Aorta (tissue), 5 donors: ENCODE measurements around the gene RTL3. TPM values are rescaled to one million over a fixed set of nuclear protein-coding genes. Genes with fewer than 3 reads are reported as not detected.
"Not testable (repeated sequence)": the region's sequence is repeated elsewhere in the genome, so short reads cannot be mapped to it uniquely, and the experiment has no call there.

ENCODE experiments used
- ATAC-seq: fragments of 200-7000 bp; cut with Tn5 transposase; one replicate; pipeline ENCODE4 v1.9.1; 2022; ENCODE audit warnings: moderate library complexity; ENCODE audit not compliant: low FRiP score
- DNase-seq, 2 donors: peaks; one replicate each; pipeline ENCODE4 v3.0.0-alpha.2; 2020
- H3K27ac ChIP-seq, 2 donors: one replicate each; pipeline ENCODE4 v1.5.1; 2013; ENCODE audit warnings: low read length in 2 of 2, mild to moderate bottlenecking in 2 of 2, moderate library complexity in 2 of 2, control low read depth in 1 of 2, inconsistent platforms in 1 of 2, low read depth in 1 of 2
- H3K27me3 ChIP-seq, 2 donors: one replicate each; pipeline ENCODE4 v1.6.1; 2013; ENCODE audit warnings: control low read depth in 1 of 2, low read length in 1 of 2, mild to moderate bottlenecking in 1 of 2, moderate library complexity in 1 of 2; ENCODE audit not compliant: insufficient read depth in 2 of 2, control insufficient read depth in 1 of 2
- H3K36me3 ChIP-seq, 2 donors: one replicate each; pipeline ENCODE4 v1.6.1; 2013; ENCODE audit warnings: control low read depth in 1 of 2, low read length in 1 of 2, mild to moderate bottlenecking in 1 of 2; ENCODE audit not compliant: insufficient read depth in 2 of 2, control insufficient read depth in 1 of 2
- H3K4me1 ChIP-seq, 2 donors: one replicate each; pipeline ENCODE4 v1.6.1; 2013; ENCODE audit warnings: low read length in 2 of 2, control low read depth in 1 of 2, mild to moderate bottlenecking in 1 of 2, moderate library complexity in 1 of 2; ENCODE audit not compliant: insufficient read depth in 2 of 2, control insufficient read depth in 1 of 2
- H3K4me3 ChIP-seq, 2 donors: one replicate each; pipeline ENCODE4 v1.5.1; 2013; ENCODE audit warnings: low read length in 2 of 2, control low read depth in 1 of 2, mild to moderate bottlenecking in 1 of 2
- H3K9me3 ChIP-seq: one replicate; pipeline ENCODE4 v1.6.1; 2013; ENCODE audit warnings: mild to moderate bottlenecking, low read length; ENCODE audit not compliant: control insufficient read depth
- WGBS, 2 donors: extraction: QIAGEN DNeasy Blood & Tissue Kit; methylation state at CpG; one replicate each; pipeline ENCODE4 v1.1.7; 2013; 5-methylcytosine and 5-hydroxymethylcytosine counted together
- intact Hi-C, 2 donors: fragments of 100-400 bp; cut with DNase I; formaldehyde crosslinking; loops; one replicate each; pipeline versions ENCODE4 v1.14.2 to v1.15.0; 2022
- polyA plus RNA-seq, 2 donors: library from polyadenylated mRNA; stranded (reverse); fragments of 200-250 nt; gene quantifications; one replicate each; pipeline ENCODE4 v1.2.3, GENCODE V29; 2013
- total RNA-seq, 2 donors: library from RNA; stranded (reverse); fragmentation: NEBNext Ultra II Directional; extraction: Animal tissue kit (Norgen Biotek cat#: 25700); gene quantifications; one replicate each; pipeline ENCODE4 v1.2.1, GENCODE V29; 2021
- donor health status: healthy with polysubstance abuse.
- donor health status: Bipolar disorder and iron deficiency.
- donor health status: DM: no; HTN: no; CAD: no.
- donor health status: DM: no; HTN: no; CAD: no.
- donor health status: DM: yes; HTN: yes; CAD: no.

Gene RTL3
- total and polyA plus RNA-seq, 4 donors: 0.38 to 6.9 (median 0.75) TPM

DNA sequence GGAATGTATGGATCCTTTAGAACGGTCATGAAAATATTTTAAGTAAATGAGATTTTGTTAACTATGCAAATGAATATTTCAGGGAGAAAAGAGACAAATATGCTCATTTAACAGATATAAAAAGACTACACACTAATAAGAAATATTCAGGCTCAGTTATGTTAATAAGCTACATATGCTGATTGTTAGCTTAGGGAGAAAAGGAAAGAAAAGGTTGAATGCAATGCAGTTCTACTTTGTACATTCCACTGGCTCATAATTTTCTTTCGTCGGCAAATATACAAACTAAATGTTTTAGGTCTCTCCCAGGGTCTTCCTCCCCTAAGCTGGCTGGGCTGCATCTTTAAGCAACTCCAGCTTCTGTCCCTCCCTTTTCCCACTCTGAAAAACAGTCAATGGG lies 2.7 kb upstream of the RTL3 start:
- no peak overlapping the region for H3K27ac ChIP-seq
- no peaks in the 10 kb centered on the region for H3K9me3 ChIP-seq
- WGBS, 2 donors: 78 to 81% methylated on average over 3 of the region's 3 CpGs
- intact Hi-C loops: no loop called here
- ATAC-seq (no peak), DNase-seq (no peak)
- H3K4me1 ChIP-seq: peaks cover 0 to 1% of the 10 kb centered on the region in 2 donors
- H3K36me3 ChIP-seq: no peaks in the 10 kb centered on the region
- H3K27me3 ChIP-seq: no peaks in the 10 kb centered on the region
- H3K4me3 ChIP-seq: no peak overlapping the region

DNA sequence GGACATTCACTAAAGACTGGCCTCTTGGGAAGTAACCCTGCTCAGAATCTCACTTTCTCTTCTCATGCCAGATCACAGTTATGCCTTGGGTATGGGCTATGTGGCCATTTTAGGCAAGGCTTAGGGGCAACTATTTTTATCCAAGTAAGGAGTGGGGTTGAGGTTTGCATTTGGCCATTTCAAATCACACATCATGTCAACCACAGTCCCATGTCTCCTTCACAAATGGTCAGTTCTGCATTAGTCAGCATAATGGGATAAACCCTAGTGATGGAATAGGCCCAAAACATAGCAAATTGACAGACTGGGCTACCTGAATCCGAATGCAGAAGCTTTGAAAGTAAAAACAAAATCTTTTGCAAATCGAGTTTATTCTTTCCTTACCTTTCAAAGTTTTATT lies 827 bp upstream of the RTL3 start:
- H3K4me3 ChIP-seq: no peak overlapping the region
- H3K9me3 ChIP-seq: no peaks in the 10 kb centered on the region
- no peak for DNase-seq
- intact Hi-C loops: no loop called here
- no peaks in the 10 kb centered on the region for H3K36me3 ChIP-seq
- WGBS, 2 donors: 51 to 76% methylated on average over 2 of the region's 2 CpGs
- ATAC-seq: no peak
- H3K4me1 ChIP-seq: peaks cover 0 to 1% of the 10 kb centered on the region in 2 donors
- H3K27ac ChIP-seq: peak overlapping the region in 1 of 2 donors; percentile 36
- no peaks in the 10 kb centered on the region for H3K27me3 ChIP-seq

DNA sequence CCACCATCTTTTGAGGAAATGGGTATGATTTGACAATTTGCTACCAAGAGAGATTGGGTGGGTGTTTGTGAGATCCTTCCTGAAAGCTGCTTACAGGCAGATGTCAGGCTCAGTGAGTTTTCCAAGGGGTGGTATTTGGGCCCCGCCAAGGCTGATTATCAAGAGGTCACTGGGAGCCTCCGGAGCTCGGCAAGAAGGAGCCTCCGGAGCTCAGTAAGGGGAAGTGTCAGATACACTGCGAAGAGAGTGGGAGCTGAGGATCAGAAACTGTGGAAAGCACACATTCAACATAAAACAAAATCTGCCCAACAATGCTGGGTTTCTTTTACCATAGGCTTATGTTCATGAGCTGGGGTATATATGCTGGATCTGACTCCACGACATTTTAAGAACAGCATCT lies 714 bp downstream of the RTL3 start:
- WGBS, 2 donors: 82 to 91% methylated on average over 6 of the region's 6 CpGs
- ATAC-seq (no peak), DNase-seq (no peak)
- Histone ChIP-seq H3K4me3 (no peak overlapping the region), H3K9me3 (no peaks in the 10 kb centered on the region), H3K36me3 (no peaks in the 10 kb centered on the region), H3K27me3 (no peaks in the 10 kb centered on the region), H3K27ac (no peak overlapping the region), H3K4me1 (peaks cover 0 to 1% of the 10 kb centered on the region in 2 donors)
- intact Hi-C loops: no loop called here

DNA sequence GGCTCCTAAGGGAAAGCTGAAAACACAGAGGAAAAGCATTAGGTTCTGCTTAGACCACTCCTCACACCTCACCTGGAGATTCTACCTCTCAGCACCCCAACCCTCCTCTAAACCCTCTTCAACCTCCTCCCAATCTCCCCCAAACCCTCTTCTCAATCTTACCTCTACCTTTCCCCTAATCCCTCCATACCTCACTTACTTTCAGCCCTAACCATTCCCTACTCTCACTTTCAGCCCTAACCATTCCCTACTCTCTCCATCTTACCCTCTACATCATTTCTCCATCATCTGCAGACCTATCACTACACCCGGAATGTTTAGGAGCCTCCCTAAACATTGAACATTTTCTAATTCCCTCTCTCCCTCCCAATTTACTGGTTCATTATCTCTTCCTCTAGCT lies 3.5 kb downstream of the RTL3 start:
- DNase-seq (no peak), ATAC-seq (no peak)
- Histone ChIP-seq H3K36me3 (no peaks in the 10 kb centered on the region), H3K27me3 (no peaks in the 10 kb centered on the region), H3K4me1 (peaks cover 0 to 1% of the 10 kb centered on the region in 2 donors), H3K27ac (no peak overlapping the region), H3K9me3 (no peaks in the 10 kb centered on the region), H3K4me3 (no peak overlapping the region)
- intact Hi-C loops: no loop called here
- 74 to 89% methylated on average over 1 of the region's 1 CpG for WGBS, 2 donors

DNA sequence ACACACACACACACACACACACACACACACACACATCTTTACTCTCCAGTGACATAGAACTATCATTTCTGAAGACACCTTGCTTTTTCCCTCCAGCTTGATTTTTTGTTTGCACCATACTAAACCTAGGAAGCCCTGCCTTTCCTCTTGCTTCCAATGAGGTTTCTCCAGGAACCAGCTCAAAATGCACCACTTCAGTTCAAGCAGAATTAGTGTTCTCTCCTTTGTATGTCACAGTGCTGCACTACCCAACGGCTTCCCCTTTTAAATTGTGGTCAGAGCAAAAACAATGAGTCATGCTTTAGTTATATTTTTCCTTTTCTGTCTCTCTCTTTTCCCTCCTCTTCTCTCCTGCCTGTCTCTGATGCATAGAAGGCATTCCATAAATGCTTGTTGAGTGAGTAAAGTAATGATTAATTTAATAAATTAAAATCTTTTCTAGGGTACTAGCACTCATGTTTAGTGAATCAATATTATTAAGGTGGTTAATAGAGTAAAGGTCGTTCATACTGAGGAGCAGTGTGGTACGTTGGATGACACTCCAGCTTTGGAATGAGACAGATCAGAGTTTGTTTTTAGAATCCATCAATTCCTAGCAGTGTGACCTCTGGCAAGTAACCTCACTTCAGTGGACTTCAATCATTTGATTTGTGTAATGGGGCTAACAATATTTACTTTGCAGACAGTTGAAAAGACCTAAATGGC lies 5.9 kb downstream of the RTL3 start:
- Histone ChIP-seq H3K4me1 (no peaks in the 10 kb centered on the region), H3K4me3 (no peak overlapping the region), H3K9me3 (no peaks in the 10 kb centered on the region), H3K36me3 (no peaks in the 10 kb centered on the region), H3K27ac (no peak overlapping the region), H3K27me3 (no peaks in the 10 kb centered on the region)
- ATAC-seq (no peak), DNase-seq (no peak)
- intact Hi-C loops: no loop called here
- WGBS, 2 donors: 4 to 13% methylated on average over 3 of the region's 3 CpGs

DNA sequence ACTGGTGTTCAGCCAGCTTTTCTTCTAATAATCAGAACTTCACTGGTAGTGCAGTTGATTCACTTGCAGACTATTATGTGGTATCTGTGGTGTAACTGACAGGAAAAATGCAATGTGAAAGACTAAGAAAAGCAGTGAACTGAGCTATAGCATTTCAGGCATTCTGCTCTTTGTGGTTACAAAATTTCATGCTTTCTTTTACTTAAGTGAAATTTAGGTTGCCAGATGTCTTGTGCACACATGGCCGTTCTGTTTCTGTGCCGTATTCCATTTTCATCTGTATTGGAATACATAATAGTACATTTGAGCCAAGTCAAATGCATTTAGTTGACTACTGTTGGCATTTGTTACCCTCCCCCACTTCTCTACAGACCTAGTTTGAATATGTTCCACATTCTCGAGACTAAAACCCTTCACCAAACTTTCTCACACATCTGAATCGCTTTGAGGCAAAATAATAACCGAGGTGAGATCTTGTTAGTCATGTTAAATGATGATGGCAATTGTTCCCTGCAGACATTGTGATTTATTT lies 8.2 kb downstream of the RTL3 start:
- no peaks in the 10 kb centered on the region for H3K36me3 ChIP-seq
- no peak for DNase-seq
- no peaks in the 10 kb centered on the region for H3K4me1 ChIP-seq
- WGBS, 2 donors: 20 to 28% methylated on average over 5 of the region's 5 CpGs
- H3K27ac ChIP-seq: no peak overlapping the region
- intact Hi-C loops: no loop called here
- H3K27me3 ChIP-seq: no peaks in the 10 kb centered on the region
- no peak overlapping the region for H3K4me3 ChIP-seq
- no peaks in the 10 kb centered on the region for H3K9me3 ChIP-seq
- no peak for ATAC-seq

DNA sequence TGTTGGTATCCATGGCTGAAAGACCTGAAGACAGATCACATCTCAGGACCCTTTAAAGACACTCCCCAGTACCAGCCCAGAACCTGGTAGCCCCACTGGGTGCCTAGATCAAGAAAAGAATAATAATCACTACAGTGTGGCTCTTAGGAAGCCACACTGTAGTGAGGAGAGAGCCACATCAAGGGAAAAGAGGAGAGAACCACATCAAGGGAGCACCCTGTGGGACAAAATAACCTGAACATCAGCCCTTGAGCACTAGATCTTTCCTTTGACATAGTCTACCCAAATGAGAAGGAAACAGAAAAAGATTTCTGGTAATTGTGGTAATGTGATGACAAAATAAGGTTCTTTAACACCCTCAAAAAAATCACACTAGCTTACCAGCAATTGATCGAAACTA lies 15.3 kb downstream of the RTL3 start:
- H3K4me3 ChIP-seq: no peak overlapping the region
- H3K36me3 ChIP-seq: no peaks in the 10 kb centered on the region
- 95 to 98% methylated on average over 1 of the region's 1 CpG for WGBS, 2 donors
- no peaks in the 10 kb centered on the region for H3K4me1 ChIP-seq
- intact Hi-C loops: no loop called here
- H3K9me3 ChIP-seq: peaks cover 1% of the 10 kb centered on the region
- H3K27me3 ChIP-seq: no peaks in the 10 kb centered on the region
- no peak overlapping the region for H3K27ac ChIP-seq
- DNase-seq (no peak), ATAC-seq (no peak)

DNA sequence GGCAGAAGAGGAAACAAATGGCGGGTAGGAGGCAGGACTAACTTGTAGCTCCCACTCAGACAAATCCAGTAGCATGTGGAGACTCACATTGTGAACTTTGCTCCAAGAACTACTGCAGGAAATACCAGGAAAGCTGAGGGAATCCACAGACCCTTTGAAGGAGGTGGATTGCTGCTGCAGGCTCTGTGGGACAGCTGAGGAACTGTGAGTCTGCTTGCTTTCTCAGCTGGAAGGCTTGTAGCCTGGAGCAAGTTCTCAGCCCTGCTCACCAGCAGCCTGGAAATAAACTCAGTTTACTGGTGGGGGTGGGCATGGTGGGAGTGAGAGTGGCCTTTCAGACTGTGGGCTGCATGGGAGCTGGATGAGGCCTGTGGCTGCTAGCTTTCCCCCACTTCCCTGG lies 16.0 kb downstream of the RTL3 start:
- H3K4me3 ChIP-seq: no peak overlapping the region
- H3K9me3 ChIP-seq: peaks cover 1% of the 10 kb centered on the region
- ATAC-seq: no peak
- no peaks in the 10 kb centered on the region for H3K27me3 ChIP-seq
- no peak for DNase-seq
- 26 to 80% methylated on average over 1 of the region's 1 CpG for WGBS, 2 donors
- intact Hi-C loops: no loop called here
- no peak overlapping the region for H3K27ac ChIP-seq
- no peaks in the 10 kb centered on the region for H3K36me3 ChIP-seq
- no peaks in the 10 kb centered on the region for H3K4me1 ChIP-seq

DNA sequence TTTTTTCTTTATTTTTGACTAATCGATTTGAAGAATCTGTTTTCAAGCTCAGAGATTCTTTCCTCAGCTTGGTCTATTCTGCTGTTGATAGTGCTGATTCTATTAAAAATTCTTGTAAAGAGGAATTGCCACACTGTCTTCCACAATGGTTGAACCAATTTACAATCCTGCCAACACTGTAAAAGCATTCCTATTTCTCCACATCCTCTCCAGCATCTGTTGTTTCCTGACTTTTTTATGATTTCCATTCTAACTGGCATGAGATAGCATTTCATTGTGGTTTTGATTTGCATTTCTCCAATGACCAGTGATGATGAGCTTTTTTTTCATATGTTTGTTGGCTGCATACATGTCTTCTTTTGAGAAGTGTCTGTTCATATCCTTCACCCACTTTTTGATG lies 23.0 kb downstream of the RTL3 start:
- H3K27ac ChIP-seq, H3K27me3 ChIP-seq, intact Hi-C loops, H3K36me3 ChIP-seq, H3K4me3 ChIP-seq, H3K4me1 ChIP-seq, ATAC-seq, H3K9me3 ChIP-seq, DNase-seq: not testable (repeated sequence)
- whole genome bisulfite sequencing, 2 donors: 65 to 86% methylated on average over 1 of the region's 1 CpG
